Neuronal stem cell (in vitro differentiated cells): ENCODE results near the gene LRP1.
A peak's percentile ranks its signal among the peaks of the same experiment; 100 is the strongest.

ENCODE experiments used
- DNase-seq: peaks from one replicate; pipeline ENCODE4 v3.0.0-alpha.2; 2013; ENCODE audit warnings: low spot score
- H2AFZ ChIP-seq: one replicate; pipeline ENCODE4 v1.6.1; 2013; ENCODE audit warnings: mild to moderate bottlenecking, low read length, inconsistent platforms
- H2AK5ac ChIP-seq: 2 replicates; pipeline ENCODE4 v1.6.1; 2013; ENCODE audit warnings: low read depth, mild to moderate bottlenecking, inconsistent platforms, low read length, moderate library complexity, mixed read lengths
- H2BK120ac ChIP-seq: 2 replicates; pipeline ENCODE4 v1.6.1; 2013; ENCODE audit warnings: low read depth, mild to moderate bottlenecking, inconsistent platforms, low read length, moderate library complexity, mixed read lengths
- H2BK12ac ChIP-seq: one replicate; pipeline ENCODE4 v1.6.1; 2013; ENCODE audit warnings: low read length, inconsistent platforms
- H2BK15ac ChIP-seq: 2 replicates; pipeline ENCODE4 v1.6.1; 2013; ENCODE audit warnings: mild to moderate bottlenecking, low read length, inconsistent platforms, mixed read lengths
- H2BK5ac ChIP-seq: one replicate; pipeline ENCODE4 v1.6.1; 2013; ENCODE audit warnings: inconsistent platforms, mild to moderate bottlenecking, low read length, moderate library complexity
- H3K14ac ChIP-seq: one replicate; pipeline ENCODE4 v1.6.1; 2013; ENCODE audit warnings: low read length, inconsistent platforms
- H3K18ac ChIP-seq: 2 replicates; pipeline ENCODE4 v1.6.1; 2013; ENCODE audit warnings: low read length, inconsistent platforms
- H3K23ac ChIP-seq: 2 replicates; pipeline ENCODE4 v1.6.1; 2013; ENCODE audit warnings: low read depth, mild to moderate bottlenecking, mixed read lengths, low read length, inconsistent platforms; ENCODE audit not compliant: poor library complexity
- H3K27ac ChIP-seq: replicated peaks from 3 replicates; pipeline ENCODE4 v1.5.1; 2013; ENCODE audit warnings: low read length, inconsistent platforms
- H3K27me3 ChIP-seq, 3 experiments: 2 replicates each; pipeline ENCODE4 v1.6.1; 2013; ENCODE audit warnings: low read length in 3 of 3, mild to moderate bottlenecking in 2 of 3, inconsistent platforms in 1 of 3, low read depth in 1 of 3, mixed read lengths in 1 of 3, moderate library complexity in 1 of 3; ENCODE audit not compliant: control insufficient read depth in 3 of 3, insufficient read depth in 3 of 3
- H3K36me3 ChIP-seq, 2 donors: replicated peaks in 1 of 2; 2 replicates each; pipeline ENCODE4 v1.6.1; 2013; ENCODE audit warnings: low read length in 2 of 2; ENCODE audit not compliant: control insufficient read depth in 2 of 2, insufficient read depth in 2 of 2
- H3K4ac ChIP-seq: 2 replicates; pipeline ENCODE4 v1.6.1; 2013; ENCODE audit warnings: inconsistent platforms, mild to moderate bottlenecking, low read length, moderate library complexity
- H3K4me1 ChIP-seq, 2 donors: 1 replicate in 1 of 2; 2 replicates in 1 of 2; pipeline ENCODE4 v1.6.1; 2013; ENCODE audit warnings: low read length in 2 of 2, low read depth in 1 of 2; ENCODE audit not compliant: control insufficient read depth in 2 of 2, insufficient read depth in 1 of 2
- H3K4me2 ChIP-seq: one replicate; pipeline ENCODE4 v1.6.1; 2013; ENCODE audit warnings: mild to moderate bottlenecking, low read length, inconsistent platforms; ENCODE audit not compliant: insufficient read depth, poor library complexity, severe bottlenecking
- H3K4me3 ChIP-seq, 2 donors: 2 replicates each; pipeline ENCODE4 v1.5.1; 2013; ENCODE audit warnings: low read length in 2 of 2, mild to moderate bottlenecking in 2 of 2, inconsistent platforms in 1 of 2, moderate library complexity in 1 of 2
- H3K79me1 ChIP-seq: one replicate; pipeline ENCODE4 v1.6.1; 2013; ENCODE audit warnings: low read depth, mild to moderate bottlenecking, inconsistent platforms, low read length, moderate library complexity
- H3K9ac ChIP-seq: one replicate; pipeline ENCODE4 v1.6.1; 2013; ENCODE audit warnings: mild to moderate bottlenecking, low read depth, low read length, inconsistent platforms; ENCODE audit not compliant: poor library complexity
- H3K9me3 ChIP-seq, 2 donors: replicated peaks in 1 of 2; 2 replicates each; pipeline versions ENCODE3 to v1.6.1; 2013; ENCODE audit warnings: low read length in 2 of 2, mild to moderate bottlenecking in 2 of 2, inconsistent platforms in 1 of 2, low read depth in 1 of 2, mixed read lengths in 1 of 2, moderate library complexity in 1 of 2; ENCODE audit not compliant: control insufficient read depth in 2 of 2, insufficient read depth in 1 of 2
- H4K8ac ChIP-seq: one replicate; pipeline ENCODE4 v1.6.1; 2013; ENCODE audit warnings: low read depth, mild to moderate bottlenecking, inconsistent platforms, low read length, moderate library complexity
- H4K91ac ChIP-seq: one replicate; pipeline ENCODE4 v1.6.1; 2013; ENCODE audit warnings: low read length, low read depth, mild to moderate bottlenecking, inconsistent platforms; ENCODE audit not compliant: poor library complexity
- WGBS, 2 donors: extraction: QIAGEN DNeasy Blood & Tissue Kit; methylation state at CpG; one replicate each; pipeline ENCODE4 v1.1.7; 2013; ENCODE audit warnings: missing lambda C conversion rate in 2 of 2, mixed read lengths in 1 of 2; ENCODE audit not compliant: insufficient read length in 2 of 2, insufficient replicate concordance in 1 of 2; ENCODE audit errors: extremely low coverage in 2 of 2; 5-methylcytosine and 5-hydroxymethylcytosine counted together

Gene LRP1

DNA sequence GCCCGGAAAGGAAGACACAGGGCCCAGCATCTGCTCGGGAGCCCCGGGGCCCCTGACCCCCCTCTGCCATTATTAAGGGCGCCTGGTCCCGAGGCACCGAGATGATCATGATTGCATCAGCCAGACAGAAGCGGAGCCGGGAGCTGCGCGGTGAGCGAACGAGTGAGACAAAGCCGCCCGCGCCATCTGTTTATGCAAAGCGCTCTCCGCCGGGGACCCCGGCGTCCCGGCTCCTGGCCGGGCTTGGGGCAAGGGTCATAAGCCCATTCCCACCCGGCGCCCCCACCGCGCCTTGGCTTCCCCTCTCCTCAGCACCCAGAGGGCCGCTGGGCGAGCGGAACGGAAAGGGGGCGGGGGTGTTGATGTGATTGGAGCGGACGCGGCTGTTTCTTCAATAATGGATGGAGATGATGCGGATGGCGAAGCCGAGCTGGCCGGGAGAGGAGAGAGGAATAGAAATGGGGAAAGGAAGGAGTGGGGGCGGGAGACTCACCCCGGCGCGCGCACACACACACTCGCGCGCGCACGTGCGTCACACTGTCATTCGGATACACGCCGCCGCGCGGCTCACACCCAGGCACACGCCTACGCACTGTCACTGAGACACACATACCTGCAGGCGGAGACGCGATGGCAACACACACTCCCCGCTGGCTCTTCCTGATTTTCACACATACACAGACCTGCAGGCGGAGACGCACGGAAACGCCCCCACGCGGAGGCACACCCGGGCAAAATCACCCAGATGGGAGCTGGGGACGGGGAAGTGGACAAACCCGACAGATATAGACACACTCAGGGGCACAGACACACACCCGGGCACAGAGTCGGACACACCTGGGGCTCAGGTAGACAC is 112.0 kb downstream of the LRP1 start:
- H3K79me1 ChIP-seq: peaks cover 2% of the 10 kb centered on the region
- H3K4me3 ChIP-seq: peak overlapping the region; percentile 58 to 70
- no peaks in the 10 kb centered on the region for H3K9me3 ChIP-seq
- no peak for DNase-seq
- H3K14ac ChIP-seq: no peak overlapping the region
- no CpG with 5 or more reads among the region's 72 CpGs for WGBS, 2 donors
- H2BK15ac ChIP-seq: peak overlapping the region; percentile 22
- peak overlapping the region; percentile 82 for H3K18ac ChIP-seq
- no peak overlapping the region for H2BK120ac ChIP-seq
- peaks cover 39 to 49% of the 10 kb centered on the region in 2 donors for H3K4me1 ChIP-seq
- peak overlapping the region; percentile 87 for H3K4me2 ChIP-seq
- H3K27ac ChIP-seq: no peak overlapping the region
- H4K8ac ChIP-seq: no peak overlapping the region
- no peak overlapping the region for H3K4ac ChIP-seq
- H2BK12ac ChIP-seq: no peak overlapping the region
- H3K36me3 ChIP-seq: peaks cover 0 to 6% of the 10 kb centered on the region in 2 donors
- peak overlapping the region; percentile 90 for H2AFZ ChIP-seq
- no peak overlapping the region for H4K91ac ChIP-seq
- H3K9ac ChIP-seq: peak overlapping the region; percentile 15
- H3K23ac ChIP-seq: peak overlapping the region; percentile 2
- H2BK5ac ChIP-seq: no peak overlapping the region
- H3K27me3 ChIP-seq: peaks cover 22 to 82% (median 42%) of the 10 kb centered on the region in 3 experiments
- H2AK5ac ChIP-seq: peak overlapping the region; percentile 7

DNA sequence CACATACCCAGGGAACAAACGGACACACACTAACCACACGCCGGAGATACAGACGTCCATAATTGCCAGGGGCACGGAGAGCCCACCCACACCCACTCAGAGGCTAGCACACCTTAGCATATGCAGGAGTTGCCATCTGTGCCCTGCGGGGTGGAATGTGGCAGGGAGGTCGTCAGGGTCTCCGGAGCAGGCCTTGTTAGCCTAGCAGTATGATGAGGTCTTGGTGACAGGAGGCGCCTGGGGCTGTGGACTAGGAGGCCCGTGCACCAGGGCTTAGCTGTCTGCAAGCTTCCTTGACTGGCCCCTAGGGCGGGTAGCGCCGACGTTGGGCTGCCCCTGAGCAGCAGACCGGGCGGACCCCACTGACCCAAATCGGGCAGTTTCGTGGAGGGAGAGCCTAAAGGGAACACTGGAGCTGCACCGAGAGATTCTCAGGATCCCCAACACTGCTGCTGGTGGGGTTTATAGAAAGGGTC is 112.7 kb downstream of the LRP1 start:
- Histone ChIP-seq H4K8ac (no peak overlapping the region), H3K79me1 (peaks cover 2% of the 10 kb centered on the region), H3K36me3 (no peaks in the 10 kb centered on the region), H3K4me1 (peaks cover 39 to 47% of the 10 kb centered on the region in 2 donors), H2BK120ac (no peak overlapping the region), H2AFZ (no peak overlapping the region), H4K91ac (no peak overlapping the region), H2BK15ac (peak overlapping the region; percentile 27), H3K18ac (peak overlapping the region; percentile 82), H2BK12ac (no peak overlapping the region), H3K9me3 (no peaks in the 10 kb centered on the region), H3K14ac (no peak overlapping the region), H3K27ac (no peak overlapping the region), H2AK5ac (no peak overlapping the region), H2BK5ac (no peak overlapping the region), H3K4me2 (no peak overlapping the region), H3K27me3 (peaks cover 22 to 75% (median 42%) of the 10 kb centered on the region in 3 experiments), H3K23ac (peak overlapping the region; percentile 2), H3K9ac (peak overlapping the region; percentile 34), H3K4me3 (peak overlapping the region; percentile 58 to 70), H3K4ac (no peak overlapping the region)
- DNase-seq: no peak
- WGBS, 2 donors: no CpG with 5 or more reads among the region's 19 CpGs

DNA sequence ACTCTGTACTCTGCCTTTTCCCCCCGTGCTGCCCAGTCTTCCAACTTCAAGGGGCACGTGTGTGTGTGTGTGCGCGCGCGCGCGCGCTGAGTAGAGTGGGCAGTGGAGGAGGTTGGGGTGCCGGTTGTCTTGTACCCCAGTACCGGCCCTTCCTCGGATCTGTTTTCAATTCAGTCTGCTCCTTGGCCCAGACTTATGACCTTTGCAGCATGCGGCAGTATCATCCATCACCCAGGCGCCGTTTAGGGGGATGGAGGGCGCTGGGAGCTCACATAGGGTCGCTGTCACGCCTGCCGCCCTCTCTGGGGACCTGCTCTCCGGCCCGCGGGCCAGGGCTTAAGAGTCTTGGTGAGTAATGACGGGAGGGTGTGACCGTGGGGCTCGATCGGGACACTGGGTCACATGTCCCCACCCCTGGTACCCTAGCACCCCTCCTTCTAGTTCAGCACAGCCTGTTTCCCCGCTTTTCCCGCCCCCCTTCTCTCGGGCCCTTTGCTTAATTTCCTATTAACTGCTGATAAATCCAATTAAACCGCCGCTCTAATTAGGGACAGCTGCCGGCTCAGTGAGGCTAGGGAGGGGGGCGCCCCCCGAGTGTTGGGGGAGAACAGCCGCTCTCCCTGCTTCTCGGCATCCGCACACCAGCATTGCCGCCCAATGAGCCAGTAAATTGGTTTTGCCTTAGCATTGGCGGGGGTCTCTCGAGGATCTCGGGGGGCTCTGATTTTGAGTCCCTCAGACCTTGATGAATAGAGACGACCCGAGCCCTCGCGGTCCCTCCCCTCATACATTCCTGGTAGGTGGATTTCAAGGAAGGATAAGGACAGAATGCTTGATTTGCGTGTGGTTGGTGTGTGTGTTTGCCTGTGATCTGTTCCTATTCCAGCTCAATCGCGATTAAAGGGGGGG is 113.4 kb downstream of the LRP1 start:
- no CpG with 5 or more reads among the region's 48 CpGs for WGBS, 2 donors
- no peak overlapping the region for H3K4ac ChIP-seq

More for the DNA sequence above, 113.4 kb downstream of the LRP1 start:
- Histone ChIP-seq H2AK5ac (no peak overlapping the region), H3K27me3 (peaks cover 22 to 68% (median 39%) of the 10 kb centered on the region in 3 experiments), H3K79me1 (peaks cover 2% of the 10 kb centered on the region), H3K18ac (peak overlapping the region; percentile 84), H3K9me3 (no peaks in the 10 kb centered on the region), H2BK5ac (no peak overlapping the region), H3K27ac (no peak overlapping the region), H4K91ac (no peak overlapping the region), H3K4me2 (no peak overlapping the region), H2BK120ac (no peak overlapping the region), H2AFZ (no peak overlapping the region), H2BK12ac (no peak overlapping the region), H3K4me3 (peak overlapping the region in 1 of 2 donors; percentile 58), H3K9ac (peak overlapping the region; percentile 34), H2BK15ac (peak overlapping the region; percentile 27), H3K36me3 (peaks cover 0 to 2% of the 10 kb centered on the region in 2 donors), H3K23ac (peak overlapping the region; percentile 89), H3K14ac (no peak overlapping the region), H3K4me1 (peaks cover 39 to 43% of the 10 kb centered on the region in 2 donors), H4K8ac (no peak overlapping the region)
- DNase-seq: no peak
